Measurements from ENCODE around the gene TNRC18. TPM values are rescaled to one million over a fixed set of nuclear protein-coding genes. Genes with fewer than 3 reads are reported as not detected.
A peak's percentile ranks its signal among the peaks of the same experiment; 100 is the strongest.
"Not testable (repeated sequence)": the region's sequence is repeated elsewhere in the genome, so short reads cannot be mapped to it uniquely, and the experiment has no call there.

The TNRC18 gene
- total RNA-seq, 3 donors from 2014 or later (not counting 1 experiment from before 2014, with no cell fraction given): 111 to 127 (median 124) TPM

GRCh38 chr7:5320802-5321396, 102.7 kb downstream of the TNRC18 start:
- H3K9me3 ChIP-seq (ENCODE audit: control insufficient read depth, insufficient read depth, low read length): peaks cover 6% of the 10 kb centered on the region
- Mint-ChIP-seq H3K27me3 (ENCODE audit: low read depth in 2 of 2) (no peaks in the 10 kb centered on the region), H3K9me3 (peaks cover 0 to 2% of the 10 kb centered on the region in 2 donors), H3K4me1 (peaks cover 0 to 6% of the 10 kb centered on the region in 2 donors), H3K36me3 (peaks cover 21% of the 10 kb centered on the region), H3K27ac (no peak overlapping the region), H3K4me3 (no peak overlapping the region)
- whole genome bisulfite sequencing (ENCODE audit: insufficient coverage): 94% methylated on average over 33 of the region's 33 CpGs
- ATAC-seq: no peak
- H3K27me3 ChIP-seq (ENCODE audit: control insufficient read depth, insufficient read depth, low read length): no peaks in the 10 kb centered on the region
- H3K4me1 ChIP-seq (ENCODE audit: control insufficient read depth, insufficient read depth, low read length): no peaks in the 10 kb centered on the region
- intact Hi-C loops (cut with micrococcal nuclease): no loop called here
- no peak for DNase-seq
- peaks cover 43% of the 10 kb centered on the region for H3K36me3 ChIP-seq (ENCODE audit: control insufficient read depth, insufficient read depth, low read length)
- no peak for TF ChIP-seq CTCF (IDR thresholded peaks at IDR 0.05)
- H3K27ac ChIP-seq (ENCODE audit: low read length): no peak overlapping the region
- no peak overlapping the region for H3K4me3 ChIP-seq (ENCODE audit: low read length)

DNA sequence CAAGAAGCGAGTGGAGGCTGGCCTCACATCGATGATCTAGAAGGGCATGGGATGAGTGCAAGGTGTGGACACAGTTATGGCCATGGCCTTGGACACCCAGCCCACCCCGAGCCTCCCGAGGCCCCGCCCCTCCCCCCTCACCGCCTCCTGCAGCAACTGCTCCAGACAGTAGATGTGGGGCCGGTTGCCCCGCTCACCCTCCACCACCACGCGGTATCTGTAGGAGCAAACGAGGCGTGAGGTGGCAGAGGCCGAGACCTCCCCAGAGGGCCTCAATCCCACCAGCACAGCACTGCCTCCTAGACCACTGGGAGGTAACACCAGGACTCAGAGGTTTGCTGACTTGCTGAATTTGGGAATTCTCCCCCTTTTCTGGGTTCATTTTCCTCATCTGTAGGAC, 103.2 kb downstream of the TNRC18 start:
- Mint-ChIP-seq H3K4me1 (peaks cover 0 to 6% of the 10 kb centered on the region in 2 donors), H3K27ac (no peak overlapping the region), H3K4me3 (no peak overlapping the region), H3K9me3 (peaks cover 0 to 2% of the 10 kb centered on the region in 2 donors), H3K27me3 (ENCODE audit: low read depth in 2 of 2) (no peaks in the 10 kb centered on the region), H3K36me3 (peaks cover 21% of the 10 kb centered on the region)
- H3K4me3 ChIP-seq (ENCODE audit: low read length): no peak overlapping the region
- DNase-seq (no peak), ATAC-seq (peak in 1 of 3 donors; percentile 33)
- no peak for TF ChIP-seq CTCF (IDR thresholded peaks at IDR 0.05)
- peaks cover 6% of the 10 kb centered on the region for H3K9me3 ChIP-seq (ENCODE audit: control insufficient read depth, insufficient read depth, low read length)
- H3K27ac ChIP-seq (ENCODE audit: low read length): no peak overlapping the region
- no peaks in the 10 kb centered on the region for H3K4me1 ChIP-seq (ENCODE audit: control insufficient read depth, insufficient read depth, low read length)
- no peaks in the 10 kb centered on the region for H3K27me3 ChIP-seq (ENCODE audit: control insufficient read depth, insufficient read depth, low read length)
- intact Hi-C loops (cut with micrococcal nuclease): no loop called here
- 96% methylated on average over 13 of the region's 13 CpGs for WGBS (ENCODE audit: insufficient coverage)
- peaks cover 46% of the 10 kb centered on the region for H3K36me3 ChIP-seq (ENCODE audit: control insufficient read depth, insufficient read depth, low read length)

DNA sequence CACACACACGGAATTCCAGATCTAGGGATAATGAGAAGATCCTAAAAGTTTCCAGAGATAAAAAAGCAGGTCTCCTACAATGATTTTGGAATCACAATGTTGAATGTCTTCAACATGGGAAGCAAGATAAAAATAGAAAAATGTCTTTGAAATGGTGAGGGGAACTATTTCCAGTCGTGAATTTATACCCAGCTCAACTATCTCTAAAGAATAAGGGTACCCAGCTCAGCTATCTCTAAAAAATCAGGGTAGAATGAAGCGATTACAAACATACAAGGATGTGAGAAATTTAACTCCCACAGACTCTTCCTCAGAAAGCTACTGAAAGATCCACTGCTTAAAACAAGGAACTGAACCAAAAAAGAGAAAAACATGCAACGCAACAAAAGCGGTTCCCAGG, 105.0 kb downstream of the TNRC18 start:
- peaks cover 21% of the 10 kb centered on the region for H3K36me3 Mint-ChIP-seq
- H3K9me3 Mint-ChIP-seq; H3K4me3 ChIP-seq (ENCODE audit: low read length); H3K27ac ChIP-seq (ENCODE audit: low read length); H3K27me3 ChIP-seq (ENCODE audit: control insufficient read depth, insufficient read depth, low read length); H3K27me3 Mint-ChIP-seq (ENCODE audit: low read depth in 2 of 2); ATAC-seq; DNase-seq; H3K4me1 Mint-ChIP-seq; H3K4me1 ChIP-seq (ENCODE audit: control insufficient read depth, insufficient read depth, low read length); intact Hi-C loops (cut with micrococcal nuclease); H3K4me3 Mint-ChIP-seq; H3K9me3 ChIP-seq (ENCODE audit: control insufficient read depth, insufficient read depth, low read length): not testable (repeated sequence)
- 95% methylated on average over 3 of the region's 5 CpGs for WGBS (ENCODE audit: insufficient coverage)
- peaks cover 41% of the 10 kb centered on the region for H3K36me3 ChIP-seq (ENCODE audit: control insufficient read depth, insufficient read depth, low read length)
- H3K27ac Mint-ChIP-seq: peak overlapping the region in 1 of 2 donors; percentile 33

DNA sequence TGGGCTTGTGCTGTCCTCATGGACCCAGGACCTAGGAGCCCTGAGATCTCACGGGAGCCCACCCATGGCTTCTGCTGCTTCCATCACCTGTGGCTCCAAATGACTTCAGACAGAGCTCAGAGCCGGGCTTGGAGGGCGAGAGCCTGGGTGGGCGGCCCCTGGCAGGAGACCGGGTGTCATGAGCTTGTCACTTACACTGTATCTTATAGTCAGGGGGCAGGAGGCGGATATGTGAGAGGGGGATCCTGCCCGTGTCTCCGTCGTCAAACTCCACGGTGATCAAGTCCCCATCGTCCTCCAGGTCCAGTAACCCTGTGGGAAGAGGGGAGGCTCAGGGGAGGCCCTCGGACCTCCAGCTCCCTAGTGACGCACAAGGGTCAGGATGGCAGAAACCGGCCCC, 107.9 kb downstream of the TNRC18 start:
- Mint-ChIP-seq H3K27me3 (ENCODE audit: low read depth in 2 of 2) (no peaks in the 10 kb centered on the region), H3K9me3 (peaks cover 0 to 2% of the 10 kb centered on the region in 2 donors), H3K4me3 (no peak overlapping the region), H3K36me3 (peaks cover 21% of the 10 kb centered on the region), H3K4me1 (no peaks in the 10 kb centered on the region), H3K27ac (no peak overlapping the region)
- TF ChIP-seq CTCF (IDR thresholded peaks at IDR 0.05): no peak
- WGBS (ENCODE audit: insufficient coverage): 99% methylated on average over 14 of the region's 14 CpGs
- no peak for ATAC-seq
- intact Hi-C loops (cut with micrococcal nuclease): no loop called here
- no peak overlapping the region for H3K4me3 ChIP-seq (ENCODE audit: low read length)
- no peak overlapping the region for H3K27ac ChIP-seq (ENCODE audit: low read length)
- H3K9me3 ChIP-seq (ENCODE audit: control insufficient read depth, insufficient read depth, low read length): peaks cover 6% of the 10 kb centered on the region
- no peaks in the 10 kb centered on the region for H3K27me3 ChIP-seq (ENCODE audit: control insufficient read depth, insufficient read depth, low read length)
- H3K4me1 ChIP-seq (ENCODE audit: control insufficient read depth, insufficient read depth, low read length): no peaks in the 10 kb centered on the region
- H3K36me3 ChIP-seq (ENCODE audit: control insufficient read depth, insufficient read depth, low read length): peaks cover 36% of the 10 kb centered on the region
- DNase-seq: no peak

Data from natural killer cell (primary cell).